HepG2 (cell line): ENCODE measurements around the gene NFKBIL1. TPM values are rescaled to one million over a fixed set of nuclear protein-coding genes. Genes with fewer than 3 reads are reported as not detected.

ENCODE experiments used
- ATF4 ChIP-seq, 2 experiments: fragments of 450-650 bp in 1 of 2; sonication (generic) in 1 of 2; formaldehyde crosslinking; IDR thresholded peaks; 2 replicates each; pipeline versions ENCODE4 v1.5.0 to v1.8.0; 2020 to 2022; ENCODE audit warnings: mild to moderate bottlenecking in 1 of 2, missing genetic modification reagents in 1 of 2
- BORCS8-MEF2B ChIP-seq: sonication (generic); formaldehyde crosslinking; IDR thresholded peaks from 2 replicates; pipeline ENCODE4 v1.8.0; 2022; ENCODE audit warnings: mild to moderate bottlenecking, missing genetic modification reagents
- DZIP1 ChIP-seq: sonication (generic); formaldehyde crosslinking; IDR thresholded peaks from 2 replicates; pipeline ENCODE4 v1.5.0; 2020; ENCODE audit warnings: mild to moderate bottlenecking, missing genetic modification reagents
- ERF ChIP-seq: IDR thresholded peaks from 2 replicates; pipeline ENCODE4 v1.6.1; 2018; ENCODE audit warnings: missing biosample characterization, missing genetic modification reagents
- ETV5 ChIP-seq: IDR thresholded peaks from 2 replicates; pipeline ENCODE4 v1.6.1; 2018; ENCODE audit warnings: missing biosample characterization, missing genetic modification reagents, inconsistent platforms, borderline replicate concordance
- GABPA ChIP-seq, 2 experiments: IDR thresholded peaks; 2 replicates each; pipeline ENCODE4 v1.6.1; 2011 to 2016; ENCODE audit warnings: low read depth in 2 of 2, low read length in 1 of 2, missing biosample characterization in 1 of 2, missing genetic modification characterization in 1 of 2
- IRX3 ChIP-seq: sonication (generic); formaldehyde crosslinking; IDR thresholded peaks from 2 replicates; pipeline ENCODE4 v1.8.1; 2023; ENCODE audit warnings: mild to moderate bottlenecking, low read depth, missing genetic modification reagents, borderline replicate concordance
- MAF1 ChIP-seq: sonication (generic); formaldehyde crosslinking; IDR thresholded peaks from 2 replicates; pipeline ENCODE4 v1.5.0; 2020; ENCODE audit warnings: missing genetic modification reagents, borderline replicate concordance
- MZF1 ChIP-seq: sonication (generic); formaldehyde crosslinking; IDR thresholded peaks from 2 replicates; pipeline ENCODE4 v1.8.1; 2023; ENCODE audit warnings: mild to moderate bottlenecking, missing genetic modification reagents, borderline replicate concordance
- NKX3-1 ChIP-seq: sonication (generic); formaldehyde crosslinking; IDR thresholded peaks from 2 replicates; pipeline ENCODE4 v1.5.0; 2020; ENCODE audit warnings: missing genetic modification reagents
- PHF21A ChIP-seq: sonication (generic); formaldehyde crosslinking; IDR thresholded peaks from 2 replicates; pipeline ENCODE4 v1.5.0; 2020; ENCODE audit warnings: mild to moderate bottlenecking, missing genetic modification reagents
- SMAD9 ChIP-seq: sonication (generic); formaldehyde crosslinking; IDR thresholded peaks from 2 replicates; pipeline ENCODE4 v1.5.1; 2020; ENCODE audit warnings: mild to moderate bottlenecking, missing genetic modification reagents
- ZBED4 ChIP-seq: sonication (generic); formaldehyde crosslinking; IDR thresholded peaks from 2 replicates; pipeline ENCODE4 v1.4.0; 2020; ENCODE audit warnings: missing genetic modification reagents, borderline replicate concordance
- ZFAT ChIP-seq: sonication (generic); formaldehyde crosslinking; conservative IDR thresholded peaks from 2 replicates; pipeline ENCODE4 v1.8.1; 2023; ENCODE audit warnings: missing genetic modification reagents, inconsistent platforms
- ZNF451 ChIP-seq: sonication (generic); formaldehyde crosslinking; IDR thresholded peaks from 2 replicates; pipeline ENCODE4 v1.5.0; 2020; ENCODE audit warnings: mild to moderate bottlenecking, missing genetic modification reagents
- ZNF598 ChIP-seq: sonication (generic); formaldehyde crosslinking; IDR thresholded peaks from 2 replicates; pipeline ENCODE4 v1.5.1; 2020; ENCODE audit warnings: mild to moderate bottlenecking, missing genetic modification reagents, borderline replicate concordance
- ZNF772 ChIP-seq: sonication (generic); formaldehyde crosslinking; IDR thresholded peaks from 2 replicates; pipeline ENCODE4 v1.5.0; 2020; ENCODE audit warnings: mild to moderate bottlenecking, missing genetic modification reagents
- ZSCAN30 ChIP-seq: sonication (generic); formaldehyde crosslinking; IDR thresholded peaks from 2 replicates; pipeline ENCODE4 v1.5.0; 2020; ENCODE audit warnings: mild to moderate bottlenecking, missing genetic modification reagents
- polyA plus RNA-seq, 8 experiments: library from polyadenylated mRNA; depleted of rRNA in 3 of 8; stranded (reverse) in 7 of 8; unstranded in 1 of 8; fragments of >200 nt; fragmentation: Illumina TruSeq in 4 of 8; extraction: Trizol in 4 of 8; gene quantifications; 2 replicates each; pipeline versions ENCODE4 v1.2.1 to v1.2.3, GENCODE V29; 2011 to 2016; ENCODE audit warnings: low read depth in 4 of 8, missing spikeins in 1 of 8, mixed read lengths in 1 of 8; ENCODE audit not compliant: insufficient read depth in 1 of 8
- total RNA-seq, 5 experiments: library from RNA; depleted of rRNA; stranded (reverse); fragments of >200 nt; fragmentation: Illumina TruSeq; extraction: Trizol; gene quantifications; 2 replicates each; pipeline ENCODE4 v1.2.3, GENCODE V29; 2016; ENCODE audit warnings: low read depth in 1 of 5
- TF ChIP-seq, protein P1 (sequence below): sonication (generic); formaldehyde crosslinking; IDR thresholded peaks from 2 replicates; pipeline ENCODE4 v1.4.0; 2020; ENCODE audit warnings: missing genetic modification reagents

NFKBIL1 gene
- total and polyA plus RNA-seq, 2 of the 13 experiments (the other 11 are each of a cell fraction or from before 2014, with no cell fraction given) = 9.7 to 19.5 TPM

DNA sequence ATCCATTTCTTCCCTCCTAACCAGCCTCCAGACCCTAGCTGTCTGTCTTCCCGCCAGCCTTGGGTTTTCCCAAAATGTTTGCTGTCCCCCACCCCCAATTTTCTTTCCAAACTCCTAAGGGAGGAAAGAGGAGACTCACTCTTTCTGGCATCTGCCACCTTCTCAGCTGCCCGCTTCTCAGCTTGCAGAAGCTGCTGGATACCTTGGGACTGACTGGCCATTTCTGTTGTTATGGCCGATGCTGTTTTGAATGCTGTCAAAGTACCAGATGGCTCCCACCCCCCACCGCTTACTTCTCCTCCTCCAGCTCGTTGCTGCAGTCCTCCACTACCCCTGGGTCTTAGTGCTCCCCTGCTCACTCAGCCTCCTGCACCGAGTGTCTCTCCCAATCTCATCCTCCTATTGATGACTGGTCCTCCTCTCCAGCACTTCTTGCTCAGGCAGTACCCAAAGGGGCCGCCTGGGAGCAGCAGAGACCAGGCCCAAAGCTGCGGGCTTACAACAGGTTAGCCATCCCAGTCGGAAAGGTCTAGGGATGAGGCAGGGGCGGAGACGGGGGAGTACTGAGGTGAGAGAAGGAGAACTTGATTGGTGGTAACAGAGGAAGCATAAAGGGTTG is 960 bp upstream of the NFKBIL1 start, which contains the start of gene ATP6V1G2 (continued):
- TF ChIP-seq DZIP1 = no peak
- TF ChIP-seq MAF1 = no peak
- TF ChIP-seq, protein P1, sequence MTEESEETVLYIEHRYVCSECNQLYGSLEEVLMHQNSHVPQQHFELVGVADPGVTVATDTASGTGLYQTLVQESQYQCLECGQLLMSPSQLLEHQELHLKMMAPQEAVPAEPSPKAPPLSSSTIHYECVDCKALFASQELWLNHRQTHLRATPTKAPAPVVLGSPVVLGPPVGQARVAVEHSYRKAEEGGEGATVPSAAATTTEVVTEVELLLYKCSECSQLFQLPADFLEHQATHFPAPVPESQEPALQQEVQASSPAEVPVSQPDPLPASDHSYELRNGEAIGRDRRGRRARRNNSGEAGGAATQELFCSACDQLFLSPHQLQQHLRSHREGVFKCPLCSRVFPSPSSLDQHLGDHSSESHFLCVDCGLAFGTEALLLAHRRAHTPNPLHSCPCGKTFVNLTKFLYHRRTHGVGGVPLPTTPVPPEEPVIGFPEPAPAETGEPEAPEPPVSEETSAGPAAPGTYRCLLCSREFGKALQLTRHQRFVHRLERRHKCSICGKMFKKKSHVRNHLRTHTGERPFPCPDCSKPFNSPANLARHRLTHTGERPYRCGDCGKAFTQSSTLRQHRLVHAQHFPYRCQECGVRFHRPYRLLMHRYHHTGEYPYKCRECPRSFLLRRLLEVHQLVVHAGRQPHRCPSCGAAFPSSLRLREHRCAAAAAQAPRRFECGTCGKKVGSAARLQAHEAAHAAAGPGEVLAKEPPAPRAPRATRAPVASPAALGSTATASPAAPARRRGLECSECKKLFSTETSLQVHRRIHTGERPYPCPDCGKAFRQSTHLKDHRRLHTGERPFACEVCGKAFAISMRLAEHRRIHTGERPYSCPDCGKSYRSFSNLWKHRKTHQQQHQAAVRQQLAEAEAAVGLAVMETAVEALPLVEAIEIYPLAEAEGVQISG (CRISPR knock-in tag) = peak; percentile 59; the same call in 1 of the 2 replicates
- no peak for TF ChIP-seq ZSCAN30 (CRISPR knock-in tag)
- TF ChIP-seq ZFAT (CRISPR knock-in tag) = no peak
- TF ChIP-seq SMAD9 (CRISPR knock-in tag) = no peak
- no peak for TF ChIP-seq ZNF598 (CRISPR knock-in tag)
- TF ChIP-seq ZNF451 (CRISPR knock-in tag) = 0 out of 2 replicates have a peak, but pooled peaks have one; percentile 55
- no peak for TF ChIP-seq PHF21A (CRISPR knock-in tag)
- TF ChIP-seq BORCS8-MEF2B (CRISPR knock-in tag) = peak; percentile 72; the same call in 1 of the 2 replicates
- TF ChIP-seq ATF4 (CRISPR knock-in tag; IDR thresholded peaks at IDR 0.05) = peak in 1 of 2 experiments; percentile 66; a peak in 2 of 4 replicates
- peak; percentile 56; the same call in 1 of the 2 replicates for TF ChIP-seq ERF (CRISPR knock-in tag)
- TF ChIP-seq GABPA (IDR thresholded peaks at IDR 0.05; ENCODE audit: low read depth, low read length) = peak; percentile 52
- peak; percentile 78 for TF ChIP-seq GABPA (CRISPR knock-in tag; IDR thresholded peaks at IDR 0.05; ENCODE audit: low read depth)
- TF ChIP-seq ZNF772 (CRISPR knock-in tag) = 0 out of 2 replicates have a peak, but pooled peaks have one; percentile 49
- no peak for TF ChIP-seq ZBED4 (CRISPR knock-in tag)
- no peak for TF ChIP-seq IRX3
- no peak; the same call in 1 of the 2 replicates for TF ChIP-seq ETV5
- TF ChIP-seq NKX3-1 (CRISPR knock-in tag) = no peak
- no peak for TF ChIP-seq MZF1 (CRISPR knock-in tag)
